ENCODE results near the gene RAB29.

Gene RAB29

GRCh38 chr1:205786601-205787000, 11.3 kb upstream of the RAB29 start:
- Histone ChIP-seq H3K27ac (replicated peaks) (no peak overlapping the region), H3K4me3 (replicated peaks; ENCODE audit: insufficient read depth, low read length) (no peak overlapping the region), H3K27me3 (ENCODE audit: insufficient read depth, poor library complexity, severe bottlenecking) (no peaks in the 10 kb centered on the region)
- DNase-seq (ENCODE audit: low read depth in 1 of 2, low spot score in 1 of 2), result no peak
- TF ChIP-seq CTCF (IDR thresholded peaks at IDR 0.05; ENCODE audit: insufficient read depth, low read length) (no peak), GABPA (IDR thresholded peaks at IDR 0.05; ENCODE audit: low read depth) (no peak), REST (IDR thresholded peaks at IDR 0.05; ENCODE audit: insufficient replicate concordance, low read depth) (no peak), POLR2AphosphoS5 (IDR thresholded peaks at IDR 0.05; ENCODE audit: low read depth) (no peak), SPI1 (IDR thresholded peaks at IDR 0.05; ENCODE audit: borderline replicate concordance, low read depth) (no peak)

- no peak for TF ChIP-seq REST (IDR thresholded peaks at IDR 0.05; ENCODE audit: insufficient replicate concordance, low read depth)
- TF ChIP-seq SPI1 (IDR thresholded peaks at IDR 0.05; ENCODE audit: borderline replicate concordance, low read depth), result no peak
- TF ChIP-seq GABPA (IDR thresholded peaks at IDR 0.05; ENCODE audit: low read depth), result no peak
- TF ChIP-seq CTCF (IDR thresholded peaks at IDR 0.05; ENCODE audit: insufficient read depth, low read length), result no peak
- TF ChIP-seq POLR2AphosphoS5 (IDR thresholded peaks at IDR 0.05; ENCODE audit: low read depth), result no peak
- Histone ChIP-seq H3K27me3 (ENCODE audit: insufficient read depth, poor library complexity, severe bottlenecking) (no peaks in the 10 kb centered on the region), H3K27ac (replicated peaks) (no peak overlapping the region), H3K4me3 (replicated peaks; ENCODE audit: insufficient read depth, low read length) (no peak overlapping the region)
- DNase-seq (ENCODE audit: low read depth in 1 of 2, low spot score in 1 of 2), result no peak
These were observed 10.2 kb upstream of the RAB29 start for GRCh38 chr1:205785446-205785845.

GRCh38 chr1:205783904-205784303, 8.6 kb upstream of the RAB29 start:
- DNase-seq (ENCODE audit: low read depth in 1 of 2, low spot score in 1 of 2), result no peak
- Histone ChIP-seq H3K27ac (replicated peaks) (no peak overlapping the region), H3K27me3 (ENCODE audit: insufficient read depth, poor library complexity, severe bottlenecking) (no peaks in the 10 kb centered on the region), H3K4me3 (replicated peaks; ENCODE audit: insufficient read depth, low read length) (no peak overlapping the region)
- TF ChIP-seq GABPA (IDR thresholded peaks at IDR 0.05; ENCODE audit: low read depth) (no peak), CTCF (IDR thresholded peaks at IDR 0.05; ENCODE audit: insufficient read depth, low read length) (no peak), POLR2AphosphoS5 (IDR thresholded peaks at IDR 0.05; ENCODE audit: low read depth) (no peak), REST (IDR thresholded peaks at IDR 0.05; ENCODE audit: insufficient replicate concordance, low read depth) (no peak), SPI1 (IDR thresholded peaks at IDR 0.05; ENCODE audit: borderline replicate concordance, low read depth) (no peak)
